Tibial nerve (tissue), 4 donors: Measurements from ENCODE around the gene GNG7. TPM values are rescaled to one million over a fixed set of nuclear protein-coding genes. Genes with fewer than 3 reads are reported as not detected.

ENCODE experiments used
- DNase-seq, 2 donors: peaks; one replicate each; pipeline ENCODE4 v3.0.0-alpha.2; 2019; ENCODE audit warnings: low spot score in 2 of 2
- H3K27ac ChIP-seq, 4 donors: fragments of 200-600 bp; sonication (generic) in 3 of 4; one replicate each; pipeline ENCODE4 v1.5.1; 2017 to 2019; ENCODE audit warnings: mild to moderate bottlenecking in 1 of 4
- H3K27me3 ChIP-seq, 2 donors: fragments of 200-600 bp; sonication (generic) in 1 of 2; one replicate each; pipeline versions ENCODE4 v1.5.1 to v1.6.0; 2017 to 2019
- H3K36me3 ChIP-seq, 3 donors: fragments of 200-600 bp; sonication (generic); one replicate each; pipeline ENCODE4 v1.5.1; 2018 to 2019
- H3K4me1 ChIP-seq, 4 donors: fragments of 200-600 bp; sonication (generic) in 3 of 4; one replicate each; pipeline ENCODE4 v1.5.1; 2017 to 2019
- H3K4me3 ChIP-seq, 4 donors: fragments of 200-600 bp; sonication (generic) in 3 of 4; one replicate each; pipeline ENCODE4 v1.5.1; 2017 to 2019; ENCODE audit warnings: mild to moderate bottlenecking in 1 of 4, moderate library complexity in 1 of 4
- H3K9me3 ChIP-seq, 4 donors: fragments of 200-600 bp; sonication (generic) in 3 of 4; one replicate each; pipeline ENCODE4 v1.5.1; 2017 to 2019
- CTCF ChIP-seq, 5 experiments: fragments of 200-600 bp in 3 of 5; fragments of 450-650 bp in 2 of 5; sonication (generic) in 3 of 5; IDR thresholded peaks; one replicate each; pipeline ENCODE4 v1.5.1; 2016 to 2019; ENCODE audit warnings: antibody characterized with exemption in 5 of 5, mild to moderate bottlenecking in 3 of 5, moderate library complexity in 2 of 5
- EP300 ChIP-seq, 2 donors: sonication (generic); formaldehyde crosslinking; IDR thresholded peaks; one replicate each; pipeline ENCODE4 v1.6.1; 2017; ENCODE audit warnings: antibody characterized with exemption in 2 of 2, mild to moderate bottlenecking in 1 of 2
- POLR2A ChIP-seq, 2 donors: fragments of 450-650 bp; IDR thresholded peaks; one replicate each; pipeline ENCODE4 v1.6.1; 2017; ENCODE audit warnings: antibody characterized with exemption in 2 of 2, mild to moderate bottlenecking in 2 of 2, moderate library complexity in 2 of 2
- WGBS, 2 donors: methylation state at CpG; one replicate each; pipeline ENCODE4 v1.1.5; 2018; 5-methylcytosine and 5-hydroxymethylcytosine counted together
- total RNA-seq, 4 donors: library from RNA; depleted of rRNA; stranded (reverse); fragments of >200 nt; gene quantifications; one replicate each; pipeline ENCODE4 v1.1.0, GENCODE V29; 2016

Gene GNG7
- total RNA-seq, 4 donors from 2014 or later = 2.6 to 5.3 (median 3.5) TPM

- no peak for DNase-seq
- no peak overlapping the region for H3K27ac ChIP-seq
- no peaks in the 10 kb centered on the region for H3K9me3 ChIP-seq
- WGBS, 2 donors = 74 to 82% methylated on average over 4 to 6 of the region's 6 CpGs
- TF ChIP-seq EP300 (IDR thresholded peaks at IDR 0.05) (no peak), CTCF (IDR thresholded peaks at IDR 0.05) (no peak), POLR2A (IDR thresholded peaks at IDR 0.05) (no peak)
- no peaks in the 10 kb centered on the region for H3K36me3 ChIP-seq
- H3K4me1 ChIP-seq = peaks cover 0 to 23% (median 3%) of the 10 kb centered on the region in 4 donors
- peaks cover 0 to 22% of the 10 kb centered on the region in 2 donors for H3K27me3 ChIP-seq
- H3K4me3 ChIP-seq = no peak overlapping the region
These were observed 1.3 kb upstream of the GNG7 start for GRCh38 chr19:2703691-2704216.

GRCh38 chr19:2703077-2703437, 563 bp upstream of the GNG7 start:
- H3K4me3 ChIP-seq = peak overlapping the region in 2 of 4 donors; percentile 50 to 71
- H3K9me3 ChIP-seq = no peaks in the 10 kb centered on the region
- H3K4me1 ChIP-seq = peaks cover 0 to 23% (median 3%) of the 10 kb centered on the region in 4 donors
- peaks cover 0 to 22% of the 10 kb centered on the region in 2 donors for H3K27me3 ChIP-seq
- TF ChIP-seq POLR2A (IDR thresholded peaks at IDR 0.05) = no peak
- no peak for TF ChIP-seq CTCF (IDR thresholded peaks at IDR 0.05)
- TF ChIP-seq EP300 (IDR thresholded peaks at IDR 0.05) = no peak
- H3K27ac ChIP-seq = peak overlapping the region in 1 of 4 donors; percentile 83
- 72 to 78% methylated on average over 5 of the region's 5 CpGs for WGBS, 2 donors
- no peaks in the 10 kb centered on the region for H3K36me3 ChIP-seq
- DNase-seq = no peak

- Histone ChIP-seq H3K27ac (peak overlapping the region in 3 of 4 donors; percentile 28 to 83 (median 76)), H3K4me1 (peaks cover 0 to 23% (median 3%) of the 10 kb centered on the region in 4 donors), H3K36me3 (no peaks in the 10 kb centered on the region), H3K9me3 (no peaks in the 10 kb centered on the region), H3K4me3 (peak overlapping the region; percentile 33 to 71 (median 52)), H3K27me3 (peaks cover 0 to 22% of the 10 kb centered on the region in 2 donors)
- WGBS, 2 donors = 7 to 10% methylated on average over 9 of the region's 9 CpGs
- TF ChIP-seq POLR2A (IDR thresholded peaks at IDR 0.05) (no peak), CTCF (IDR thresholded peaks at IDR 0.05) (no peak), EP300 (IDR thresholded peaks at IDR 0.05) (no peak)
- no peak for DNase-seq
These were observed 929 bp downstream of the GNG7 start for GRCh38 chr19:2701361-2702169.

- TF ChIP-seq POLR2A (IDR thresholded peaks at IDR 0.05) = no peak
- no peak for TF ChIP-seq EP300 (IDR thresholded peaks at IDR 0.05)
- TF ChIP-seq CTCF (IDR thresholded peaks at IDR 0.05) = no peak
- WGBS, 2 donors = 35 to 38% methylated on average over 26 of the region's 26 CpGs
- no peak overlapping the region for H3K4me3 ChIP-seq
- no peaks in the 10 kb centered on the region for H3K36me3 ChIP-seq
- H3K4me1 ChIP-seq = peaks cover 0 to 24% (median 3%) of the 10 kb centered on the region in 4 donors
- H3K27me3 ChIP-seq = peaks cover 0 to 22% of the 10 kb centered on the region in 2 donors
- H3K9me3 ChIP-seq = no peaks in the 10 kb centered on the region
- DNase-seq = no peak
- H3K27ac ChIP-seq = no peak overlapping the region
These were observed 1.7 kb downstream of the GNG7 start for GRCh38 chr19:2700660-2701360.
